SK-N-SH treated with all-trans-retinoic acid at 6 μM for 48 hours (cell line): ENCODE measurements around the gene DCLK2.

Experiments used
- ATAC-seq: fragments of 200-7000 bp; cut with Tn5 transposase; 3 replicates; pipeline ENCODE4 v1.9.1; 2020; ENCODE audit warnings: mild to moderate bottlenecking, moderate library complexity
- ARNTL ChIP-seq: fragments of 450-650 bp; formaldehyde crosslinking; IDR thresholded peaks from 2 replicates; pipeline ENCODE4 v1.5.0; 2020; ENCODE audit warnings: low read depth, mild to moderate bottlenecking, moderate library complexity, borderline replicate concordance
- CSDC2 ChIP-seq: fragments of 250-450 bp; sonication (Bioruptor Pico); IDR thresholded peaks from 2 replicates; pipeline ENCODE4 v1.5.0; 2020; ENCODE audit warnings: mild to moderate bottlenecking, moderate library complexity
- ESRRG ChIP-seq: fragments of 250-450 bp; sonication (Bioruptor Pico); IDR thresholded peaks from 2 replicates; pipeline ENCODE4 v1.6.1; 2021; ENCODE audit warnings: mild to moderate bottlenecking
- GLIS3 ChIP-seq: fragments of 250-450 bp; sonication (Bioruptor Pico); IDR thresholded peaks from 2 replicates; pipeline ENCODE4 v1.5.0; 2020; ENCODE audit warnings: mild to moderate bottlenecking, moderate library complexity
- ISL1 ChIP-seq: fragments of 250-450 bp; sonication (Bioruptor Pico); IDR thresholded peaks from 2 replicates; pipeline ENCODE4 v2.1.2; 2022; ENCODE audit warnings: mild to moderate bottlenecking, moderate library complexity
- OSR1 ChIP-seq: fragments of 250-450 bp; sonication (Bioruptor Pico); IDR thresholded peaks from 2 replicates; pipeline ENCODE4 v1.8.0; 2022; ENCODE audit warnings: moderate library complexity, mild to moderate bottlenecking, inconsistent platforms
- PPARA ChIP-seq: fragments of 250-450 bp; sonication (Bioruptor Pico); IDR thresholded peaks from 2 replicates; pipeline ENCODE4 v1.5.0; 2020; ENCODE audit warnings: mild to moderate bottlenecking, borderline replicate concordance
- RARB ChIP-seq: fragments of 250-450 bp; sonication (Bioruptor Pico); IDR thresholded peaks from 2 replicates; pipeline ENCODE4 v1.8.0; 2021; ENCODE audit warnings: mild to moderate bottlenecking, moderate library complexity
- SNAI2 ChIP-seq: fragments of 250-450 bp; sonication (Bioruptor Pico); IDR thresholded peaks from 2 replicates; pipeline ENCODE4 v1.5.0; 2020; ENCODE audit warnings: mild to moderate bottlenecking, moderate library complexity
- TCF4 ChIP-seq: fragments of 250-450 bp; sonication (Bioruptor Pico); IDR thresholded peaks from 2 replicates; pipeline ENCODE4 v1.8.0; 2021; ENCODE audit warnings: mild to moderate bottlenecking, moderate library complexity, borderline replicate concordance
- ZC3H10 ChIP-seq: fragments of 250-450 bp; sonication (Bioruptor Pico); IDR thresholded peaks from 2 replicates; pipeline ENCODE4 v1.5.1; 2021; ENCODE audit warnings: mild to moderate bottlenecking, moderate library complexity
- ZFP3 ChIP-seq: fragments of 250-450 bp; sonication (Bioruptor Pico); IDR thresholded peaks from 2 replicates; pipeline ENCODE4 v1.5.0; 2020; ENCODE audit warnings: mild to moderate bottlenecking, moderate library complexity
- ZFP30 ChIP-seq: fragments of 450-650 bp; formaldehyde crosslinking; IDR thresholded peaks from 2 replicates; pipeline ENCODE4 v1.5.0; 2022; ENCODE audit warnings: mild to moderate bottlenecking, moderate library complexity
- ZNF565 ChIP-seq: fragments of 450-650 bp; formaldehyde crosslinking; conservative IDR thresholded peaks from 2 replicates; pipeline ENCODE4 v1.5.0; 2020; ENCODE audit warnings: low read depth, mild to moderate bottlenecking, moderate library complexity
- ZNF70 ChIP-seq: fragments of 450-650 bp; formaldehyde crosslinking; IDR thresholded peaks from 2 replicates; pipeline ENCODE4 v1.5.0; 2020; ENCODE audit warnings: mild to moderate bottlenecking, moderate library complexity
- ZNF8 ChIP-seq: fragments of 450-650 bp; formaldehyde crosslinking; IDR thresholded peaks from 2 replicates; pipeline ENCODE4 v1.5.0; 2020; ENCODE audit warnings: mild to moderate bottlenecking, moderate library complexity
- TF ChIP-seq, protein P1 (sequence below): fragments of 250-450 bp; sonication (Bioruptor Pico); IDR thresholded peaks from 2 replicates; pipeline ENCODE4 v1.8.0; 2021; ENCODE audit warnings: low read depth, mild to moderate bottlenecking, moderate library complexity, borderline replicate concordance
- TF ChIP-seq, protein P2 (sequence below): fragments of 250-450 bp; sonication (Bioruptor Pico); IDR thresholded peaks from 2 replicates; pipeline ENCODE4 v1.8.0; 2020; ENCODE audit warnings: mild to moderate bottlenecking, moderate library complexity, borderline replicate concordance
- TF ChIP-seq, protein P3 (sequence below): fragments of 250-450 bp; sonication (Bioruptor Pico); IDR thresholded peaks from 2 replicates; pipeline ENCODE4 v1.5.0; 2020; ENCODE audit warnings: mild to moderate bottlenecking, moderate library complexity

DCLK2 gene

DNA sequence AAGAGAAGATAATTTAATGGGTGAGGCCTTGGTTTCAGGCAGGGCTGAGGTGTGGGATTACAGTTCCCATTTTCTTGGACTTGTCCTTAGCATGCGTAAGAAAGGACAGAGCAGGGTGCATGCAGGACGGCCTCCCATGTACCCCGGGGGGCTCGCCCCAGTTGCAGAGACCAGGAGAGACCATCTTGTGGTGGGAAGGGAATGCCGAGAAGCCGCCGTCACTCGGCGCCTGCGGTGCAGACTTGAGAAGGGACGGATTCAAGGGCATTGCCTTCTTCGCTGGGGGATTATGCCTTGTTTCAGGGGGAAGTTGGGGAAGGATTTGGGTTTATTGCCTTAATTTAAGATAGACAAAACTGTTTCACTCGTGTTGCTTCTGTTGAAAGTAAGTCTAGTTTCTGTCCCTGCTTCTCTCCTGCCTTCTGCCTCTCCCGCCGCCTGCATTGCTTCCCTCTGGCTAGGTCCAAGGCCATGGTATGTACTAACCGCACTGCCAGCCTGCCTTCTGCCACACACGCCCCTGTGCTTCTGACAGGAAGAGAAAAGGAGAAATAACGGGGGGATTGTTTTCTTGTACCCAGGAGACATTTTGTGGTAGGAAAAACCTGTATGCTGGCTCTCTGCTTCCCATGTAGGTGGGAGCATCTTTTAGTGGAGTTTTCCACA is 175.9 kb downstream of the DCLK2 start:
- TF ChIP-seq ZNF565 (CRISPR knock-in tag) (no peak), RARB (no peak), GLIS3 (CRISPR knock-in tag) (no peak), ZC3H10 (no peak), ZNF70 (CRISPR knock-in tag) (no peak), TCF4 (CRISPR knock-in tag) (no peak)
- no peak for ATAC-seq

DNA sequence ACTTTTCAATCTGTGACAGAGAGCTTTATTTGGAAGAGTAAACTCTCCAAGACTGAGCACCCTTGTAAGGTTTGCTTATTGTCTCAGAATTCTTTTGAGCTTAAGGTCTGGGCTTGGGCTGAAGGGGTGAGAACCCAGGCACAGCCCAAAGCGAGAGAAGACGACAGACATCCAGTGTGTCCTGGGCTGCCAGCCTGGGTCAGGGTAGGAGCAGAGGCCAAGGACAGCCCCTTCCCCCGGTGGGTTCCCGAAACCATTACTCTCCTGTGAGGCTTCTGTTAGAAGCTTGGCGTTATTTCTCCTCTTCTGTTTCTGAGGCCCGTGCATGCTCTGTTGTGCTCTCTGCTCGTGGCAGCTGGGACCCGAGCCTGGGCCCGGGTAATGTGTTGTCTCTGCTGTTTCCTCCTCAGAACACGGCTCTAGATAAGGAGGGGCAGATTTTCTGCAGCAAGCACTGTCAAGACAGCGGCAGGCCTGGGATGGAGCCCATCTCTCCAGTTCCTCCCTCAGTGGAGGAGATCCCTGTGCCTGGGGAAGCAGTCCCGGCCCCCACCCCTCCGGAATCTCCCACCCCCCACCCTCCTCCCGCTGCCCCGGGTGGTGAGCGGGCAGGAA is 177.5 kb downstream of the DCLK2 start:
- no peak for TF ChIP-seq OSR1 (CRISPR knock-in tag)
- no peak for TF ChIP-seq ZNF565 (CRISPR knock-in tag)
- TF ChIP-seq TCF4 (CRISPR knock-in tag) = no peak
- no peak for TF ChIP-seq ZNF70 (CRISPR knock-in tag)
- TF ChIP-seq, protein P1, sequence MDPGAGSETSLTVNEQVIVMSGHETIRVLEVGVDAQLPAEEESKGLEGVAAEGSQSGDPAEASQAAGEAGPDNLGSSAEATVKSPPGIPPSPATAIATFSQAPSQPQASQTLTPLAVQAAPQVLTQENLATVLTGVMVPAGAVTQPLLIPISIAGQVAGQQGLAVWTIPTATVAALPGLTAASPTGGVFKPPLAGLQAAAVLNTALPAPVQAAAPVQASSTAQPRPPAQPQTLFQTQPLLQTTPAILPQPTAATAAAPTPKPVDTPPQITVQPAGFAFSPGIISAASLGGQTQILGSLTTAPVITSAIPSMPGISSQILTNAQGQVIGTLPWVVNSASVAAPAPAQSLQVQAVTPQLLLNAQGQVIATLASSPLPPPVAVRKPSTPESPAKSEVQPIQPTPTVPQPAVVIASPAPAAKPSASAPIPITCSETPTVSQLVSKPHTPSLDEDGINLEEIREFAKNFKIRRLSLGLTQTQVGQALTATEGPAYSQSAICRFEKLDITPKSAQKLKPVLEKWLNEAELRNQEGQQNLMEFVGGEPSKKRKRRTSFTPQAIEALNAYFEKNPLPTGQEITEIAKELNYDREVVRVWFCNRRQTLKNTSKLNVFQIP = no peak
- TF ChIP-seq CSDC2 (CRISPR knock-in tag) = no peak
- ATAC-seq = no peak; the same call in 2 of the 3 replicates

DNA sequence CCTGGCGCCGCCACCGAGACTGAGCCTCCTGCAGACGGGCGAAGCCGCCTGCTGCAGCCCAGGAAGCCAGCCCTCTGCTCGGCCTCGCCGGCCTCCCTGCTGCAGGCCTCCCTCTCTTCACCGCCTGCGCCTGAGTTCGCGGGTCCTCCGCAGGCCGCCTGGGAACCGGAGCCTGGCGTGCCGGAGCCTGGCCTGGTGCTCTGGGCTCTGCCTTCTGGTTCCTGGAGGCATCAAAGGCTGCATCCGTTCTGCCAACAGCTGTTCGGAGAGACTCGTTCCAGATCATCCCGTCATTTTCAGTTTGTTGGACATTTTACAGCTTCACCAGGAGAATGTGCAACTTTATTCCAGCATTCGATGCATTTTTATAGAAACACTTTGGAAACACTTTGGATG is 178.0 kb downstream of the DCLK2 start:
- ATAC-seq = no peak
- TF ChIP-seq, protein P1 = no peak
- TF ChIP-seq ZC3H10 (no peak), ZFP30 (CRISPR knock-in tag) (no peak), ZFP3 (CRISPR knock-in tag) (no peak), GLIS3 (CRISPR knock-in tag) (no peak), CSDC2 (CRISPR knock-in tag) (no peak), SNAI2 (CRISPR knock-in tag) (no peak), ZNF8 (no peak), ARNTL (CRISPR knock-in tag) (no peak), ZNF70 (CRISPR knock-in tag) (no peak), PPARA (no peak), OSR1 (CRISPR knock-in tag) (no peak), ESRRG (CRISPR knock-in tag) (no peak), ISL1 (CRISPR knock-in tag) (no peak)
- TF ChIP-seq, protein P2, sequence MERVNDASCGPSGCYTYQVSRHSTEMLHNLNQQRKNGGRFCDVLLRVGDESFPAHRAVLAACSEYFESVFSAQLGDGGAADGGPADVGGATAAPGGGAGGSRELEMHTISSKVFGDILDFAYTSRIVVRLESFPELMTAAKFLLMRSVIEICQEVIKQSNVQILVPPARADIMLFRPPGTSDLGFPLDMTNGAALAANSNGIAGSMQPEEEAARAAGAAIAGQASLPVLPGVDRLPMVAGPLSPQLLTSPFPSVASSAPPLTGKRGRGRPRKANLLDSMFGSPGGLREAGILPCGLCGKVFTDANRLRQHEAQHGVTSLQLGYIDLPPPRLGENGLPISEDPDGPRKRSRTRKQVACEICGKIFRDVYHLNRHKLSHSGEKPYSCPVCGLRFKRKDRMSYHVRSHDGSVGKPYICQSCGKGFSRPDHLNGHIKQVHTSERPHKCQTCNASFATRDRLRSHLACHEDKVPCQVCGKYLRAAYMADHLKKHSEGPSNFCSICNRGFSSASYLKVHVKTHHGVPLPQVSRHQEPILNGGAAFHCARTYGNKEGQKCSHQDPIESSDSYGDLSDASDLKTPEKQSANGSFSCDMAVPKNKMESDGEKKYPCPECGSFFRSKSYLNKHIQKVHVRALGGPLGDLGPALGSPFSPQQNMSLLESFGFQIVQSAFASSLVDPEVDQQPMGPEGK (CRISPR knock-in tag) = no peak
- TF ChIP-seq, protein P3, sequence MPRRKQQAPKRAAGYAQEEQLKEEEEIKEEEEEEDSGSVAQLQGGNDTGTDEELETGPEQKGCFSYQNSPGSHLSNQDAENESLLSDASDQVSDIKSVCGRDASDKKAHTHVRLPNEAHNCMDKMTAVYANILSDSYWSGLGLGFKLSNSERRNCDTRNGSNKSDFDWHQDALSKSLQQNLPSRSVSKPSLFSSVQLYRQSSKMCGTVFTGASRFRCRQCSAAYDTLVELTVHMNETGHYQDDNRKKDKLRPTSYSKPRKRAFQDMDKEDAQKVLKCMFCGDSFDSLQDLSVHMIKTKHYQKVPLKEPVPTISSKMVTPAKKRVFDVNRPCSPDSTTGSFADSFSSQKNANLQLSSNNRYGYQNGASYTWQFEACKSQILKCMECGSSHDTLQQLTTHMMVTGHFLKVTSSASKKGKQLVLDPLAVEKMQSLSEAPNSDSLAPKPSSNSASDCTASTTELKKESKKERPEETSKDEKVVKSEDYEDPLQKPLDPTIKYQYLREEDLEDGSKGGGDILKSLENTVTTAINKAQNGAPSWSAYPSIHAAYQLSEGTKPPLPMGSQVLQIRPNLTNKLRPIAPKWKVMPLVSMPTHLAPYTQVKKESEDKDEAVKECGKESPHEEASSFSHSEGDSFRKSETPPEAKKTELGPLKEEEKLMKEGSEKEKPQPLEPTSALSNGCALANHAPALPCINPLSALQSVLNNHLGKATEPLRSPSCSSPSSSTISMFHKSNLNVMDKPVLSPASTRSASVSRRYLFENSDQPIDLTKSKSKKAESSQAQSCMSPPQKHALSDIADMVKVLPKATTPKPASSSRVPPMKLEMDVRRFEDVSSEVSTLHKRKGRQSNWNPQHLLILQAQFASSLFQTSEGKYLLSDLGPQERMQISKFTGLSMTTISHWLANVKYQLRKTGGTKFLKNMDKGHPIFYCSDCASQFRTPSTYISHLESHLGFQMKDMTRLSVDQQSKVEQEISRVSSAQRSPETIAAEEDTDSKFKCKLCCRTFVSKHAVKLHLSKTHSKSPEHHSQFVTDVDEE (CRISPR knock-in tag) = no peak
